Brain microvascular endothelial cell (primary cell): ENCODE results near the gene LPCAT2.

Source experiments
- DNase-seq: peaks from one replicate; pipeline ENCODE4 v3.0.0-alpha.2; 2020
- H3K27ac ChIP-seq: fragments of 250-450 bp; sonication (Bioruptor Pico); 2 replicates; pipeline ENCODE4 v1.5.1; 2020; ENCODE audit warnings: mild to moderate bottlenecking, moderate library complexity
- H3K27me3 ChIP-seq: fragments of 250-450 bp; sonication (Bioruptor Pico); replicated peaks from 2 replicates; pipeline ENCODE4 v1.5.1; 2020; ENCODE audit warnings: mild to moderate bottlenecking
- H3K36me3 ChIP-seq: fragments of 250-450 bp; sonication (Bioruptor Pico); replicated peaks from 2 replicates; pipeline ENCODE4 v1.5.1; 2020; ENCODE audit warnings: mild to moderate bottlenecking
- H3K4me3 ChIP-seq: 2 replicates; pipeline ENCODE4 v1.5.1; 2011; ENCODE audit warnings: low read depth, mild to moderate bottlenecking, control low read depth, low read length, moderate library complexity
- CTCF ChIP-seq: IDR thresholded peaks from 2 replicates; pipeline ENCODE4 v1.5.1; 2011; ENCODE audit warnings: low read depth, mild to moderate bottlenecking, moderate library complexity, low read length, control low read depth, inconsistent platforms; ENCODE audit errors: missing control alignments
- in situ Hi-C: cut with HindIII; loops from 2 replicates; pipeline ENCODE4 v1.10.0; 2017; ENCODE audit warnings: low sequenced_read_pairs, low pct_ligation_motif_present

The LPCAT2 gene

GRCh38 chr16:55585631-55586030 lies 76.8 kb downstream of the LPCAT2 start:
- no peak for DNase-seq
- Histone ChIP-seq H3K4me3 (no peak overlapping the region), H3K27me3 (no peaks in the 10 kb centered on the region), H3K27ac (no peak overlapping the region), H3K36me3 (no peaks in the 10 kb centered on the region)
- no peak for TF ChIP-seq CTCF
- in situ Hi-C loops, result no loop called here

DNA sequence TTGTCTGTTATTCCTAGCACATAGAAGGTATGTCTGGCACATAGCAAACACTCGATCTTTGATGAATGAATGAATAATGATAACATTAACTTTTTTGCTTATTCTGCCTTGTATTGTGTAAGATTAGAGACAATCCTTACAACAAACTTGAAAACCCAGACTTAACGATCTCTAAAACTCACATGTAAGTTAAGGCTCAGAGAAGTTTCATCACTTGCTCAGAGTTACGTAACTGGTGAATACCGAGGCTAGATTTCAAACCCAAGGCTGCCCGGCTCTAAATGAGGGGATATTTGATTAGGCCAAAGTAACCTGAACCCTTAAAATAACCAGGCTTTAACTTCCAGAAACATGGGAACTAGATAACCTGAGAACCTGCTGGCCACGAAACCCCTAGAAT lies 79.9 kb downstream of the LPCAT2 start:
- in situ Hi-C loops, result no loop called here
- no peak for DNase-seq
- H3K27me3 ChIP-seq, result no peaks in the 10 kb centered on the region
- no peak overlapping the region for H3K27ac ChIP-seq
- H3K4me3 ChIP-seq, result no peak overlapping the region
- no peaks in the 10 kb centered on the region for H3K36me3 ChIP-seq
- no peak for TF ChIP-seq CTCF

DNA sequence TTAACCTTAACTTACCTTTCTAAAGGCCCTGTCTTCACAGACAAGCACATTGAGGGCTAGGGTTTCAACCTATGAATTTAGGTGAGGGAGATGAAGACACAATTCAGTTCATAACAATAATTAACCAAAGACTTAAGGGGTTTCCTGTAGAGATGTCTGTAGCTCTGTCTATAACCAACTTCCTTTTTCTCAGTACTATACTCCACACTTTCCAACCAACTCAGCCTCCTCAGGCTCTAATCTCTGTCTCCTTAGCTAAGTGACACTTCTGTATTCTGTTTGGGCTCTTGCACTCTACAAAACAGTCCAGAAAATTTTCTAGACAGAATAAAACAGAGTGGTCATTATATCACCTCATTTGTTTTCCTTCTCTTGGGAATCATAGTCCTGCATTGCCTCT lies 83.4 kb downstream of the LPCAT2 start:
- Histone ChIP-seq H3K4me3 (no peak overlapping the region), H3K36me3 (no peaks in the 10 kb centered on the region), H3K27me3 (no peaks in the 10 kb centered on the region), H3K27ac (no peak overlapping the region)
- in situ Hi-C loops, result no loop called here
- no peak for DNase-seq
- no peak for TF ChIP-seq CTCF

DNA sequence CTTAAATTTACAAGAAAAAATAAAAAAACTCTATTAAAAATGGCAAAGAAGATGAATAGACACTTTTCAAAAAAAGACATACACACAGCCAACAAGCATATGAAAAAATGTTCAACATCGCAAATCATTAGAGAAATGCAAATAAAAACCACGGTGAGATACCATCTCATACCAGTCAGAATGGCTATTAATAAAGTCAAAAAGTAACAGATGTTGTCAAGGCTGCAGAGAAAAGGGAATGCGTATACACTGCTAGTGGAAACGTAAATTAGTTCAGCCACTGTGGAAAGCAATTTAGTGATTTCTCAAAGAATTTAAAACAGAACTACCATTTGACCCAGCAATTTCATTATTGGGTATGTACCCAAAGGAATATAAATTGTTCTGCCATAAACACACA lies 89.1 kb downstream of the LPCAT2 start:
- no peak for TF ChIP-seq CTCF
- H3K27me3 ChIP-seq, result no peaks in the 10 kb centered on the region
- H3K4me3 ChIP-seq, result no peak overlapping the region
- no peak overlapping the region for H3K27ac ChIP-seq
- DNase-seq, result no peak
- H3K36me3 ChIP-seq, result no peaks in the 10 kb centered on the region
- in situ Hi-C loops, result no loop called here

- Histone ChIP-seq H3K27me3 (no peaks in the 10 kb centered on the region), H3K4me3 (no peak overlapping the region), H3K36me3 (no peaks in the 10 kb centered on the region), H3K27ac (no peak overlapping the region)
- in situ Hi-C loops, result no loop called here
- DNase-seq, result no peak
- no peak for TF ChIP-seq CTCF
These were observed 97.0 kb downstream of the LPCAT2 start for GRCh38 chr16:55605754-55606336.
